Measurements from ENCODE around the gene SLC35E4. TPM values are rescaled to one million over a fixed set of nuclear protein-coding genes. Genes with fewer than 3 reads are reported as not detected.
A peak's percentile ranks its signal among the peaks of the same experiment; 100 is the strongest.
"Not testable (repeated sequence)": the region's sequence is repeated elsewhere in the genome, so short reads cannot be mapped to it uniquely, and the experiment has no call there.

SLC35E4 gene, protein sequence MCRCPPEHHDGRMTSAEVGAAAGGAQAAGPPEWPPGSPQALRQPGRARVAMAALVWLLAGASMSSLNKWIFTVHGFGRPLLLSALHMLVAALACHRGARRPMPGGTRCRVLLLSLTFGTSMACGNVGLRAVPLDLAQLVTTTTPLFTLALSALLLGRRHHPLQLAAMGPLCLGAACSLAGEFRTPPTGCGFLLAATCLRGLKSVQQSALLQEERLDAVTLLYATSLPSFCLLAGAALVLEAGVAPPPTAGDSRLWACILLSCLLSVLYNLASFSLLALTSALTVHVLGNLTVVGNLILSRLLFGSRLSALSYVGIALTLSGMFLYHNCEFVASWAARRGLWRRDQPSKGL
- 1 to 10 TPM; 1.8 to 3.1 (median 2.4) TPM for polyA plus RNA-seq (ENCODE audit: insufficient read length in 10 of 10)
- long read RNA-seq, donor 1, partial matches to known transcripts, result 0 of 1 reads
- long read RNA-seq, donor 1, other reads (novel, unspliced or antisense), result 0 of 1 reads
- long read RNA-seq, donor 2, partial matches to known transcripts, result 0 of 2 reads
- long read RNA-seq, donor 2, other reads (novel, unspliced or antisense), result 0 of 2 reads
- long read RNA-seq, donor 3, result 0 reads
- long read RNA-seq, donor 4, partial matches to known transcripts, result 0 of 2 reads
- long read RNA-seq, donor 4, other reads (novel, unspliced or antisense), result 0 of 2 reads
- long read RNA-seq, donor 5, result 0 reads
- long read RNA-seq, donor 6, result 0 reads
- long read RNA-seq, donor 7, partial matches to known transcripts, result 0 of 1 reads
- long read RNA-seq, donor 7, other reads (novel, unspliced or antisense), result 0 of 1 reads
- long read RNA-seq, donor 8, result 0 reads
- long read RNA-seq, donor 9, result 0 reads

DNA sequence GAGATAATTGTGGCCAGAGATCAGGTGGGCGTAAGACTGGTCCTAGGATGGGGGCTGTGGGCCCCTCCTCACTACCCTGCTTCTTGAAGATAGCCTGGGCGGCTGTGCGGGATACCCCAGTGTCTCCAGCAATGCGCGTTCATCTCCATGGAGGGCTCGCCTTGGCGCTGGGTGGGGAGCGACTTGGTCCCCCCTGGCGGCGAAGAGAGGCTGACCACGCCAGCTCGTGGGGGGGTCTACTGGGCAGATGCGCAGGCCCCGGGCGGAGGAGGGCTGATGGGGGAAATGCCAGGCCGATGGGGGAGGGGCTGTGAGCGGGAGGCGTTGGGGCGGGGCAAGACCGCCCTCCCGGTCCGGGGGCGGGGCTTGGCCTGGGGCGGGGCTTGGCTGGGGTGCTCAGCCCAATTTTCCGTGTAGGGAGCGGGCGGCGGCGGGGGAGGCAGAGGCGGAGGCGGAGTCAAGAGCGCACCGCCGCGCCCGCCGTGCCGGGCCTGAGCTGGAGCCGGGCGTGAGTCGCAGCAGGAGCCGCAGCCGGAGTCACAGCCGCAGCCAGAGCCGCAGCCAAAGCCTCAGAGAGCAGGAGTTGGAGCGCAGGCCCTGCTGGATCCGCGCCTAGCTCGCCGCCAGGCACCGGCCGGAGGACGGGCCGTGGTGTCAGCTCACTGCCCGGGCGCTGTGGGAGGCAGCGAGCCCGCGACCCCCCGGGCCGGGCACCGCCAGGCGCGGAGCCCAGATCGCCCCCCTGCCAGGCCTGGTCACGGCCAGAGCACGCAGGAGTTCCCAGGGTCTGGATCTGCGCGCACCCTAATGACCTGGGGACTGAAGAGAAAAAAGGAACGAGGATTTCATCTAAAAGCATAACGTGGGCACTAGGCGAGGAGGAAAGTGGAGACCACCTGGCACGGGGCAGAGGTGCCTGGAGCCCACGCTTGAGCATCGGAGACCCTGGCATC is at the start of gene SLC35E4:
Gene SLC35E4 (plus strand): TSS at position 509 of the 953 bp plus-strand sequence. CDS start 670 bp downstream, outside the sequence.
- peak; percentile 88 to 92 (median 89) for DNase-seq

DNA sequence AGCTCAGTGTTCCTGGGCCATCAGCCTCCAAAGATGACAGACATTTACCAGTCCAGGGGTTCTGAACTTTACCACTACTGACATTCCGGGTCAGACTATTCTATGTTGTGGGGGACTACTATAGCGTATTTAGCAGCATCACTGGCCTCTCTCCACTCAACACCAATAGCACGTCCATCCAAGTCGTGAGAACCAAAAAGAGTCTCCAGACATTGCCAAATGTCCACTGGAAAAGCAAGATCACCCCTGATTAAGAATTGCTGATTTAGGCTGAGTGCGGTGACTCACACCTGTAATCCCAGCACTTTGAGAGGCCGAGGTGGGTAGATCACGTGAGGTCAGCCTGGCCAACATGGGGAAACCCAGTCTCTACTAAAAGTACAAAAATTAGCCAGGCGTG is 49.2 kb upstream of the SLC35E4 start:
- DNase-seq, result no peak

DNA sequence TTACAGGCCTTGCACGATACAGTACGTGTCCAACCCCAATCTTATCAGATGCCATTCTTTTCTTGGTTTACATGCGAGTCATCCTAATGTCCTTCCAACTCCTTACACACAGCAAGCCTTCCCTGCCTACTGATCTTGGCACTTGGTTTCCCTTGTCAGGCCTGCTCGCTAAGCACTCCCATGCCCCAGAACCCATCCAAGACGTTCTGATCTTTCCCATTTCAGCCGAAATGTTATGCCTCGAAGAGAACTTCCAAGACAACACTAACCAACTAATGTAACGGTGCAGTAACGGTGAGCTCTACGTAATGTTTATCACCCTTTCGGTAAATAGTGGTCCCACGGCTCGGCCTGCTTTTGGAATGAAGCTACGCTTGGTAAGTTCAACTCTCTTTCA is 44.4 kb upstream of the SLC35E4 start:
- DNase-seq, result peak in 1 of 3 donors; percentile 49

DNA sequence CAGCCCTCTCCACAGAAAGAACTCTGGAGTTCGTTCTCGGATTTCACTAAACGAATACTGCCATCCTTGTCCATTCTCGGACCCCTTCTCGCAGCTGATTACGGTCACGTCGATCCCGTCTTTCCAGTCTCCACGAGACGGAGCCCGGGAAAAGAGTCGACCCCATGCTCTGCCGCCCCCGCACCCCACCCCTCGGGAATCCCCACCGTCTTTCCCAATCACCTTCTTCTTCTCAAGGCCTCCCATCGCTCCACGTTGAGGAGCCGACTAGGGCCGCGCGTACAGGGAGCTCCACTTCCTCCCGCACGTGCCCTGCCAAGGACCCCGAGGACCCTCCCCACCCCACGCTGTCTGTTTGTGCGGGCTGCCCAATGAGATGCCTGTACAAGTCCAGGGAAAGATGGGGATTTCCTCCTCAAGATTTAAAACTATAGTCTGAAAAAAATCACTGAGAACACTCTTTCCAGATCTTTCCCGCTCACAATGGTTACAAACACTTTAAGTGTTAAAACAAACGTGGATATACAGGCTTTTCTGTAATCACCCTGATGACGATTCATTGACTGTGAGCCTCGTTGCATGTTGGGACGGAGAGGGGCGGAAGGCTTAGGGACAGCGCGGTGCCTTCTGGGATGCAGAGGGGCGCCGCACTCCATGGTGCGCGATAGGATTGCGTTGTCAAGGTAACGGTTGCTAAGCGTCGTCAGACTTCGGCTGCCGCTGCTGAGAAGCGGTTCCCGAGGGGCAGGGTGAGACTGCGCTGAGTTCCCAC is 43.8 kb upstream of the SLC35E4 start, which contains the start of gene PES1:
Gene PES1 (minus strand): TSS at position 323 of the 772 bp plus-strand sequence. CDS start 77 bp downstream, at position 246.
- peak; percentile 98 to 99 (median 99) for DNase-seq

DNA sequence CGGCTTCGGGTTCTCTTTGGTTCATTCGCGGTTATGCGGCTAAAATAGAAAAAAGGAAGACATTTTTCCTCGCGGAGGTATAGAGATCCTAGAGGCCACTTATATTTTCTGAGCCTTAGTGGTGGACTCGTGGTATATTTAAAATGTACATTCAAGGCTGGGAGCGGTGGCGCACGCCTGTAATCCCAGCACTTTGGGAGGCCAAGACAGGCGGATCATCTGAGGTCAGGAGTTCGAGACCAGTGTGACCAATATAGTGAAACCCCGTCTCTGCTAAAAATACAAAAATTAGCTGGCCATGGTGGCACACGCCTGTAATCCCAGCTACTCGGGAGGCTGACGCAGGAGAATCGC is 43.2 kb upstream of the SLC35E4 start:
- not testable (repeated sequence) for DNase-seq

DNA sequence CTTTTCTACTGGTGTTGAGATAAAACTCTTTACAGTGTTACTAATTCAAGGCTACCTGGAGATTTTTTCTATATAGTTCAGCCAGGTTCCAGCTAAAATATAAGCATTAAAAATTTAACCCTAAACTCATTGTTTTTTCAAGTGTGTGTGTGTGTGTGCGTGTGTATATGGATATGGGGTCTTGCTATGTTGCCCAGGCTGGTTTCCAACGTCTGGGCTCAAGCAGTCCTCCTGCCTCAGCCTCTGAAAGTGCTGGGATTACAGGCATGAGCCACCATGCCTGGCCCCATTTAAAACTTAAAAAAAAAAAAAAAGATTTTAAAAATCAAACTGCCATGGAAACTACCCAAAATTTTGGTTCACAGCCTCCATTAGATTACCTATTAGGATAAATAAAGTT is 39.4 kb upstream of the SLC35E4 start:
- DNase-seq, result no peak

DNA sequence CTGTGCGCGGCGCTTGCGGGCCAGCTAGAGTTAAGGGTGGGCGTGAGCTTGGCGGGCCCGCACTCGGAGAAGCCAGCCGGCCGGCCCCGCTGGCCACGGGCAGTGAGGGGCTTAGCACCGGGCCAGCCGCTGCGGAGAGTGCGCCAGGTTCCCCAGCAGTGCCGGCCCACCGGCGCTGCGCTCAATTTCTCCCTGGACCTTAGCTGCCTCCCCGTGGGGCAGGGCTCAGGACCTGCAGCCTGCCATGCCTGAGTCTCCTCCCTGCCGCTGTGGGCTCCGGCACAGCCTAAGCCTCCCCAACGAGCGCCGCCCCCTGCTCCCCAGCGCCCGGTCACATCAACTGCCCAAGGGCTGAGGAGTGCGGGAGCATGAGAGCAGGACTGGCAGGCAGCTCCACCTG is 38.7 kb upstream of the SLC35E4 start:
- no peak for DNase-seq

DNA sequence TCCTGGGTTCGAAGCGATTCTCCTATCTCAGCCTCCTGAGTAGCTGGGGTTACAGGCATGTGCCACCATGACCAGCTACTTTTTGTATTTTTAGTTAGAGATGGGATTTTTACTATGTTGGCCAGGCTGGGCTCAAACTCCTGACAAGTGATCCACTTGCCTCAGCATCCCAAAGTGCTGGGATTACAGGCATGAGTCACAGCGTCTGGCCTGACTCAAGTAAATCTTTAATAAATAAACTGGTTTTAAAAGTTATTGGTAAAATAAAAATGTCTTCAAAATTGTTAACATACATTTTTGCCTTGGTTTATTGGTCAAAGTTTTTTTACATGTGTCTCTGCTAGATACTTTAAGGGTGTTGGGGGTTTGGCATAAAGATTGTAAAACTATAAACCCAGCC is 36.6 kb upstream of the SLC35E4 start:
- no peak for DNase-seq

DNA sequence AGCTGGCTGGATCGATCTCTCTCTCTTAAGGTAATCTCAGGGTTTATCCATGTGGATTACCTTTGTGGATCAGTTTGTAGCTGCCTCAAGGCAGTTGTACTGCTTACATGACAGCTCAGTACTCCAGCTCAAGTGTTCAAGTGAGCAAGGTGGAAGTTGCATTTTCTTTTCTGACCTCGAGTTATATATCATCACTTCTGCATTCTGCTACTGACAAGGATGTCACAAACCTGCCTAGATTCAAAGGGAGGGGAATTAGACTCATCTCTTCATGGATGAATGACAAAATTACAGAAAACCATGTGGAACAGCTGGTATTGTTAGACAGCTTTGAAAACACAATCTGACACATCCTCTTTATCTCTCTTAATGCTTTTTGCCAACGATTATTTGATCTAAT is 34.7 kb upstream of the SLC35E4 start:
- DNase-seq, result no peak

DNA sequence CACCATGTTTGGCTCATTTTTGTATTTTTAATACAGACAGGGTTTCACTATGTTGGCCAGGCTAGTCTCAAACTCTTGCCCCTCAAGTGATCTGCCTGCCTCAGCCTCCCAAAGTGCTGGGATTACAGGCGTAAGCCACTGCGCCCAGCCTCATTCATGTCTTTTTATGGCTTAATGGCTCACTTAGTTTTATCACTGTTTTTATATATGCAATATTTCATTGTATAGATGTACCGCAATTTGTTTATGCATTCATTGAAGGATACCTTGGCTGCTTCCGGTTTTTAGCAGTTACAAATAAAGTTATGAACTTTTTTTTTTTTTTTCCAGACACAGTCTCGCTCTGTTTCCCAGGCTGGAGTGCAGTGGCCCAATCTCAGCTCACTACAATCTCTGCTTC is 34.1 kb upstream of the SLC35E4 start:
- DNase-seq, result no peak

DNA sequence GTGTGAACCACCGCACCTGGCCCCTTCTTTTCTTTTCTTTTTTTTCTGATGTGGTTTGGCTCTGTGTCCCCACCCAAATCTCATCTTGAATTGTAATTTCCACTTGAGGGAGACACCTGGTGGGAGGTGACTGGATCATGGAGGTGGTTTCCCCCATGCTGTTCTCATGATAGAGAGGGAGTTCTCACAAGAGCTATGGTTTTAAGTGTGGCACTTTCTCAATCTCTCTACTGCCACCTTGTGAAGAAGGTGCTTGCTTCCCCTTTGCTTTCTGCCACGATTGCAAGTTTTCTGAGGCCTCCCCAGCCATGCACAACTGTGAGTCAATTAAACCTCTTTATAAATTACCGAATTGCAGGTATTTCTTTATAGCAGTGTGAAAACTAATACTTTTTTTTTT is 33.5 kb upstream of the SLC35E4 start:
- no peak for DNase-seq

DNA sequence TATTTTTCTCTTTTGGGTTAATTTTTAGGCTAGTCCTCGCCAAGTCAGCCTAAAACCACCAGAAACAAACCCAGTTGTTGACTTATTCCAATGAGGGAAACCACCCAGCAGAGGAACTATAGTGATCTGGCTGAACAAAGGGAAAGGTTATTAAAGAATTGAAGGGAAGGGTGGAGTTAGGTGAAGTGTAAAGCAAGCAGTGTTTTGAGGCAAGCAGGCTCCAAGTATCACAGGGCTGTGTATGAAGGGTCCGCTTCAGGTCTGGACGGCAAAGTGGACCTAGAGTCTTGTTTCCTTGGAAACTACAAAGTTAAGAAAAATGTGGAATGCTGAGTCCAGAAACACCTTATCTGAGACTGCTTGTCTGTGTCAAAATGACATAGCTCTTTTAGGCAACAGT is 31.8 kb upstream of the SLC35E4 start:
- DNase-seq, result no peak

DNA sequence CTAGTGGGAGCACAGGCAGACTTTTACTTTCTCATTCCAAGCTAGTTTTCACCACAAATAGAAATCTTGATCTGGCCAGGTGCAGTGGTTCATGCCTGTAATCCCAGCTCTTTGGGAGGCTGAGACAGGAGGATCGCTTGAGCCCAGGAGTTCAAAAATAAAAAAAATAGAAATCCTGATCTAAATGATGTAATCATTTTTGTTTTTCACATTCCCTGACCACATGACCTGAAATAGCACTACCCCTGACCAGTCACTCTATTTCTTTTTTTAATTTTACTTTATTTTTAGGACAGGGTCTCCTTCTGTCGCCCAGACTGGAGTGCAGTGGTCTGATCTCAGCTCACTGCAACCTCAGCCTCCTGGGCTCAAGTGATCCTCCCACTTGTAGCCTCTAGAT is 30.9 kb upstream of the SLC35E4 start:
- no peak for DNase-seq

DNA sequence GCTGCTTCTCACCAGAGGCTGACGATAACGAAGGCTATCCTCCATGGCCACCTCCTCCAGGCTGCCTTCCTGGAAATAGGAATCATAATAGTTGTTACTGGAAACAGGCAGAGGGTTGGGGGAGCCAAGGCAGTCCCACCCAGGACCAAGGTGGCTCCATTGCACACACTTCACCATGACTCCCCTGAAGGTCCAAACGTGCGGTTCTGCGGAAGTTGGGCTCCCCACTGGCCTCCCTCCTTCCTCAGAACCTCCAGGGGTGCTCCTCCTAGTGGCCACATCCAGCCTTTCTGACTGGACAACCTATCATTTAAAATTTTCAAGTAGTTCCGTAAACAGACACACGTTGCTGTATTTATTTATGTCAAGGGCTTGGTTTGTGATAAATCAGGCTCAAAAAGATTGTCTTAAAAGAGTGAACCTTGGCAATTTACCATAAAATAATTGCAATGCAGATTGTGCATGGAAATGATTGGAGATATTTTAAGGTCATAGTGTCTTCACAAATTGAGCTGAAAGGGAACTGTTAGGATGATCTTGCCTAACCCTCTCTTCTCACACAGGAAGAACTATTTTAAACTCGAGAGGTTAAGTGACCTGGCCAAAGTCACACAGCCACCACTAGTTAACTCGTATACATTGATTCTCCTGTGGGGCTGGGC is 30.0 kb upstream of the SLC35E4 start:
- peak in 2 of 3 donors; percentile 14 to 49 for DNase-seq

DNA sequence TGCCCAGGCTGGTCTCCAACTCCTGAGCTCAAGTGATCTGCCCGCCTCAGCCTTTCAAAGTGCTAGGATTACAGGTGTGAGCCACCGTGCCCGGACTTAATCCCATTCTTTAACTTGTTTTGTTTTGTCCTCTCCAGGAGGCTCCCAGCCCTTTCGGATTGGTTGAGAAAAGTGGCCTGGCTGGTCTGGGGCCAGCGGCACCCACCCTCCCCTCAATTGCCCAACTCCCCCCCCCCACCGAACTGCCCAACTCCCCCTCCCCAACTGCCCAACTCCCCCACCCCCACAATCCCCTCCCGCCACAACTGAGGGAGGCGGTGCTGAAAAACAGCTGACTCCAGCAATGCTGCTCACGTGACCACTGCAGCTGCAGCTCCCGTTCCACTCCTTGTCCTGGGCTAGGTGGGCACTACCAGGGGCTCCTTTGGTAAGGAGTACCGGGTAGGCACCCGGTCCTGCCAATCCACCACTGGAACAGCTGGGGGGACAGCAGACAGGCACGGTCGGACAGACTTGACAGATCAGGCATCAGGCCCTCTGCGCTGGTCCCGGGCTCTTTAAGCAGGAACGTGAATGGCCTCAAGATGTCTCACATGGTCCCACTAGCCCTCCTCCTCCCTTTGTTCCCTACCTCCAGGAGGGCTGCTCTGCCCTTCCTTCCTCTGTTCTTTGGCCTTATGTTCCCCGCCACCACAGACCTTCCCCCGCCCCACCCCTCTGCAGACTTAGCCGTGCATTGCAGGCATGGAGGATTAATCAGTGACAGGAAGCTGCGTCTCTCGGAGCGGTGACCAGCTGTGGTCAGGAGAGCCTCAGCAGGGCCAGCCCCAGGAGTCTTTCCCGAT is 28.9 kb upstream of the SLC35E4 start, which contains the start of gene TCN2:
Gene TCN2 (plus strand): TSS at position 720 of the 845 bp plus-strand sequence. CDS start 158 bp downstream, outside the sequence.
- peak; percentile 68 to 91 (median 73) for DNase-seq

DNA sequence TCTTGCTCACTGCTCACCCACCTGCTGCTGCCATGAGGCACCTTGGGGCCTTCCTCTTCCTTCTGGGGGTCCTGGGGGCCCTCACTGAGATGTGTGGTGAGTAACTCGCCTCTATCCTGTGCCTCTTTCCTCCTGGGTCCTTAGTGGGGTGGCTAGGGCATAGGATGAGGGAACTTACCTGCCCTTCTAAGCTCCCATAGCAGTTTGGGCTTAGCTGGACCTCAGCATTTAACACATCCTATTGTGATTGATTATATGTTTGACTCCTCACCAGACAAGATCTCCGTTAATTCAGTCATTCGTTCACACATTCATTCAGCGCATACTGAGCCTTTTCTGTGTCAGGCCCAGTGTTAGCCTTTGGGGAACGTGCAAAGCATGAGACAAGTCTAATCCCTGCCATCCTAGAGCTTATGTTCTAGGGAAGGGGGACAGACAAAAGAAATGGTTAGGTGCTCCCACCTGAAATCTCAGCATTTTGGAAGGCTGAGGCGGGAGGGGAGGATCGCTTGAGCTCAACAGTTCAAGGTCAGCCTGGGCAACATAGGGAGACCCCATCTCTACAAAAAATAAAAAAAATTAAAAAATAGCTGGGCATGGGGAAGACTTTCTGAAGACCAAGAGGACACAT is 28.2 kb upstream of the SLC35E4 start:
- no peak for DNase-seq

DNA sequence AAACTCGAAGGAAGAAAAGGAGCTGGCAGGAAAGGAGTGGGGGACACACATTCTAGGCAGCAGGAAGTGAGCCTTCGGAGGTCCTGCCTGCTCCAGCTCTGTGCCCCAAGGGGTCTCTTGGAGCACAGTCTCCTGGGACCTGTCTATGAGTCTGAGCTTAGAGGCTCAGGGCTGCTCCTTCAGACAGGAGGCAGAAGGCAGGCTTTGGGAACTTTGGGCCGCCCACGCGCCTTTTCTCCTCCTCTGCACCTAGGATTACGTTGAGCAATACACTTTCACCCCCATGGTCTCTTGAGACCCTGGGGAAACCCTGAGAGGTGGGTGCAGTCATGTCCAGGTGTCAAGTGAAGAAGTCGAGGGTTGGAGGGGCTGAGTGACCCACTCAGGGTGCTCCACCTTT is 27.6 kb upstream of the SLC35E4 start:
- DNase-seq, result no peak

Measured in muscle of back (tissue), 13 donors.